NCI-H2196 treated with DMSO at 0.1 percent for 48 hours (cell line): ENCODE data around the gene IPPK.

ENCODE experiments used
- DNase-seq: peaks from one replicate; lab custom pipeline; 2025; ENCODE audit not compliant: unreplicated experiment; lab: John Stamatoyannopoulos, UW

Gene IPPK

DNA sequence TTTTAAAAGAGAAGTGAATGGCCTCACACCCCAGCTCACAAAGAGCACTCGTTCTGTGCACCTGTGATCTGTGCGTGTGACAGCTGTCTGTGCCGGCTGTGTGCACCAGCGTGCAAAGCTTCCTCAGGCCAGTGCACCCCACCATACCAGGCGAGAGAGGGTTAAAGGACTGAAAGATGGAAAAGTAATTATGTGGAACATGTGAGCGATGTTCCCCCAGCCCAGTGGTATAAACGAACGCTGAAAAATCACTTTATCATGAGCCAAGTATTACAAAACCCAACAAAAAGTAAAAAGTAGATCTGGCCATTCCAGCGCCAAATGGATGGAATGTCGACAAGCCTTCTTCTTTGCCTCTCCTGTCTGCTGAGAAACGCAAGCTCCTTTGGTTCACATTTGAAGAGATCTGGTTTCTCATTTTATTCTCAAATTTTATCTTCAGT lies 53.7 kb downstream of the IPPK start:
- no peak for DNase-seq

DNA sequence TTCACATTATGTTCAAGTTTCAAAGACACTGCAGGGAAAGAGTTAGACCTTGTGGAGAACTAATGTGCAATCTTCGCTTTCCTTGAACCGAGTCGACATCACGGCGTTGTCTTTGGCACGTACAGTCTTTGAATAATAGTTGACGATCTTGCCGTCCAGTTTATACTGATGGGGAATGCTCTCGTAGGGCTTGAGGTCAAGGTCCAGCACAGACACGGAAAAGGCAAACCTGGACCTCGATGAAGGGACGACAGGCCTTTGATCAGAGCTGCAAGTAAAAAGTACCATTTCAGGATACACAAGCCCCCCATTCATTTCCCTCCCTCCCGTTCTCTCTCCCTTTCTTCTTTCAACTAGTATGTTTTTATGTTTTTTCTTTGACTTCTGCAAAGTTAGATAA lies 54.1 kb downstream of the IPPK start:
- DNase-seq = no peak

DNA sequence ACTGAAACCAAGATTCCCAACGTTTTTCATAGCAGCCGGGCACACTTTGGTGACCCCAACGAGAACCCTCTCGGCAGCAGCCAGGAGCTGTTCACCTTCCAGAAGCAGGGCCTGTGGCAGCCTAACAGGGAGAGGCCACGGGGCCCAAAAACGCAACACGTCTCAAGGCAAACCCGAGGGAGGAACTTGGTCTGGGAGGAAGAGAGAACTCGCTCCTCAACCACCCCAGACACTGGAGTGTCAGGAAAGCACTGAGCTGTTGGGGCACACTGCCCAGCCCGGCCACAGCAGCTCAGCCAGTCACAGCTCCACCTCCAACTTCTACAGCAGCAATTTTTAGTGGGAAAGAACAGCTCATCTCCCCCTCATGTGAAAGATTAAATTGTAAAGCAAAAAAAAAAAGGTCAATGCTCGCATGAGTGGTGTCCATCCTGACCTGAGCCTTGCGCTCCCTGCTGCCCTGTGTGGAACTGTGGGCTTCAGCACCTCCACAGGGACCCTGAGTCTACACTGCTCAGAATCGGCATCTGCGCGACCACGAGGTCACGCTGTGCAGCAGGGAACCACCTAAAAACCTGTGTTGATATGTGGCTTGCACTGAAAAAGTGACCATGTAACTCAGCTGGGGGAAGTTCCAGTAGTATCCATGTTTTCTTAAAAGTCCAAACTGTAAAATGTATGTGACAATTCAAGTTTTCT lies 55.0 kb downstream of the IPPK start:
- DNase-seq = no peak

DNA sequence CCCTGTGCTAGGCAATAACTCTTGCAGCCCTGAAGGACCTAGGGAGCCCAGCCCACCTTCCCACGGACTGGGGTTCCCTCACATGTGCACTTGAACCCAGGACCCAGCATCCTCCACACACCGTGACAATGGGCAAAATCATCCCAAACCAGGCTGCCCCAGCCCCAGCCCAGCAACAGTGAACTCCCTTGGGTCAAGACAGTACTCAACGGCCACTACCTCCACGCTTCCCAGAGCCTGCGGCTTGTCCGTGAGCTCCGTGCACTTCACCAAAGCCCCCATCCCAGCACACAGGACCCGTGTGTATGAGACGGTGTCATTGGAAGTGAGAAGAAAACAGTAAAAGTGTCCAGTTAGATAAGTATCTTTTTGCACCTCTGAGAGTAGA lies 55.8 kb downstream of the IPPK start:
- no peak for DNase-seq

DNA sequence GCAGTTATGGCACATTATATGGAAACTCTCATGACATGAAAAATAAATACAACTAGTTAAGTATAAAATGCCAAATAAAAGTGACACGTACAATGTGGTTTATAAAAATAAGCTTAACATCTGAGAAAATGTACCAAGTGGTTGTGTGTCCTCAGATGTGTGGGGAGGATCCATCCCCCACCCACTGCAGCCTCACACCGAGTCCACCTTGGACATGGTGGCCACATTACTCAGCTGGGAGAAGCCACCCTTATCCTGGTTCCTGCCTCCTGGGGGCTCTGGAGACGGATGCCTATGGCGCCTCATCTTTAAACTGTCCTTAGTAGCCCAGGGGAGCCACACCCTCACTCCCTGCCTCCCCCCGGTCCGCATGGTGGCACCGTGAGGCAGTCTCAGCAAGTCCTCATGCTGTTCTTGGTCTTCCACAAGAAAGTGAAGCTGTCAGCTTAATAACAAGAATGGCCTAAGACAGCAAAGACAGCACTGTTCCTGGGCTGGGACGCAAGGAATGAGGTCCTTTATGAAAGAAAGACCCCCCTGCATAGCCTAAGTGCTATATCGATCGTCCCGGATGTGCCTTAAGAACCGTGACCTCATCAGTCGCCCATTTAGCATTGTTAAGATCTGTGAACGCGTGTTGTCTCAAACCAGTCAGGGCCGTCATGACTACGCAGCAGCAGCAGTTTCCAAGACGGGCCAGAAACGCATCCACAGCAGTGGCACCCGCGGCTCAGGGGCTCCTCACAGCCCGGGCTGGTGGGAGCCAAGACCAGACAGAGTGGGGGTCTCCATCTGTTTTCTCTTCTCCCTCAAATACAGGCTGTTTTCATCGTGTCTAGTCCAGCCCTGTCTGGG lies 56.4 kb downstream of the IPPK start:
- no peak for DNase-seq

DNA sequence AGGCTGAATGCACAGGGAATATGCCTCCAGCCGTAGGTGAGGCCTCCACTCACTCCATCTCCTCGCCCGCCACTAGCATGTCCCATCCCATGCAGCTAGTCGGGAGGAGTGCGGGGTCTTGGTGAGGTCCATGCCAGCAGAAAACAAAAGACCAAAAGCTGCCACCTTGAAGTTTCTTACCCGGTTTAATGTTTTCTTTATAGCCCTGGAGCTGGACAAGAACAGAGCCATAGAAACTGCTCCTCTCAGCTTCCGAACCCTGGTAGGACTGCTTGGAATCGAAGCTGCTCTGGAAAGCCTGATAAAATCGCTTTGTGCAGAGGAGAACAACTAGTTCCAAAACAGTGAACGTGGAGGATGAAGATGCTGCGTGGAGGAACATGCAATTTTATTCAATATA lies 57.1 kb downstream of the IPPK start:
- DNase-seq = no peak

DNA sequence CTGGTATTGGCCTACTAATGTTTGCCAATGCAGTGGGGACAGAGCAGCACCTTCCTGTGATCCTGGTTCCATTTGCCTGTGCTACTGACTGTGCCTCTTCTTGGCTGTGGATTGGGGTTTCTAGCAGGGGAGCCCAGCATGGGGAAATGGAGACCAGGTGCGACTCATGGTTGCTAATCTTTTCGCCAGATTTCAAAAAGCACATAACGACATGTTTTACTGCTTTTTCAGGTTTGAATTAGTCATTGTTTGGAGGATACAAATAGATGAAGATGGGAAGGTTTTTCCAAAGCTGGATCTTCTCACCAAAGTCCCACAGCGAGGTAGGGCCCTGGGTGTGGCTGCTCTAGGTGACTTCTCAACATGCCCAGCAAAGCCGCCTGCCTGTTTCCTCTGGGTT lies 57.6 kb downstream of the IPPK start:
- DNase-seq = no peak

DNA sequence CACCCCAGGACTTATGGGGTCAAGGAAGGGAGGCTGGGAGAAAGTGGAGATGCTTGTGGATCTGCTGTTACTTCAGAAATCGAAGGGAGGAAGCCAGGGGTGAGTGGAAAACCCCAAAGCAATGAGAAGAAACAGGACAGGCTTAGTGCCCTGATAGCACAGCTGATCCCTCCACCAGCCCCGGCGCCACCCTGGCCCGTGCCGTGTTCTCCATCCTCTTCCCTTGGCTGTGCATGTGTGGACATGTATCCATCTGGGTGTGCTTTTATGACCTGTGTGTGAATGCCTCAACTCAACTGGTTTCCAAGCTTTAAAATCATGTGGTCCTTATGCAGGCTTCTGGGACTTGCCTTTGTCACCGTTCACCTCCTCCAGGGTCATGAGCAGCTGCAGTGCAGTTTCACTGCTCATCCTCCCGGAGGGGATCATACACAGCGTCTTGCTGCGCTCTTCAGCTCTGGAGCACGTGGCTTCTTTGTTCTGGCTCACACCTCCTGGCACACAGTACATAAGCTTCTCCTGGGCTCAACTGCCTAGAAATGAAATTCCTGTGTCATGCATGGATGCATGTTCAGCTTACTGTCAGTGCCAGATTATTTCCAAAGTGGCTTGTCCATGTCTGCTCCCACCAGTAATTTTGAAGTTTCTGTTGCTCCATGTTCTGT lies 58.2 kb downstream of the IPPK start:
- peak; percentile 29 for DNase-seq

DNA sequence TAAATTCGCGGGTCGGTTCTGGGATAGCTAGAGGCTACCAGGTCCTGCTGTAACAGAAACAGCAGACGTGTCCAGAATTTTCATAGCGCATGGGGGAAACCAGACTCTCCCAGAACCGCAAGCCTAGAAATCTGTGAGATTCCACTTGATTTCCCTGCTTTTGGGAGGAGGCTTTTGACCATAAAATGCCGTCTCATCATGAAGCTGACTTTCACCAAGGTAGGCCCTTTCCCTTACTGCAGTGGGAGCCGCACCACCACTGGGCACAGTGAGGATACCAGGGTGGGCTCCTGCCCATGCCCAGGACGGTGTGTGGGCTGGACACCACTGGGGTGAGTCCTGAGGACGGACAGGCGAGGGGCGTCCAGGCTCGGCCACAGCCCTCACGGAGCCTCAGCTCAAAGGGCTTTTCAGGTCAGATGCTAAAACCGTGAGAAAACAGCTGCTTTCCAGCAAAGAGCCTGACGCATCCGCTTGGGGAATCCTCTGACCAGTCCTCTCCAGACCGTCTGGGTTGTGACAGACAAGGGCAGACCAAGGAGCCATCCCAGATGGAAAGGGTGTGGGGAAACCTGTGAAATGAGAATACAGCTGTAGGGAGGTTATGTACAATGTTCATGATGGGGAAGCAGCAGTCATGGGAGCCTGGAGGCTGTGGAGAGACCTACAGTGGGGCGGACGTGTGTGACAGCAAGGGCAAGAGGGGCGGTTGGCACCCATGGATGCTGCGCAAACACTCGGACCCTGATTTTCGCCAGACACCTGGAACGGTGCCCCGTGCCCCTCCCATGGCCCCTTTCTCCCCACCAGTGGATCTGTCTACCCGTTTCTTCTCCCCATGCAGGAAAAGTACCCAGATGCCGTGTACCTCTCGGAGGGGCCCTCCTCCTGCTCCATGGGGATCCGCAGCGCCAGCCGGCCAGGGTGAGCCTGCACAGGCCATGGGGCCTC lies 59.2 kb downstream of the IPPK start:
- DNase-seq = no peak

DNA sequence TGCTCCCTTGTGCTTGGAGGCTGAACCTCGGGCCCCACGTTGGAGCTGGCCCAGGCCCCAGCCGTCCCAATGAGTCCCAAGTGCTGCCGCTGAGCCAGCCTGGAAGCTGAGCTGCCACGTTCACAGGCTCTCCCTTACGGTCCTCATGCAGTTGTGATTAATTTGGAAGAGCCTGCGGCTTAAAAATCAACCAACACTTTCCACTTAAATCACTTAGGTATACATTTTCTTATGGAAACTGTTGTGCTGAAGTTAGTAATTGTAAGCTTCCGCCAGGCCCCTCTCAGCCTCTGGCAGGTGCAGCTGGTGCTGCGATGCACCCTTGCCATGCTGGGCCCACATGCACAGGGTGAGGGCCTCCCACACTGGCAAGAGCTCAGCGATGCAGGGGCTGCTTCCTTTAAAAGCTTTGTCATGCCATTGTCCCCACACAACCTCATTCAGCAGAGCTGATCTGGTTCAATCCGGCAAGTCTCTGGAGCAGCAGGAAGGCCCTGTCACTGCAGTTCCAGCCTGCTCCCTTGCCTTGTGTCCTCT lies 61.0 kb downstream of the IPPK start:
- DNase-seq = no peak

DNA sequence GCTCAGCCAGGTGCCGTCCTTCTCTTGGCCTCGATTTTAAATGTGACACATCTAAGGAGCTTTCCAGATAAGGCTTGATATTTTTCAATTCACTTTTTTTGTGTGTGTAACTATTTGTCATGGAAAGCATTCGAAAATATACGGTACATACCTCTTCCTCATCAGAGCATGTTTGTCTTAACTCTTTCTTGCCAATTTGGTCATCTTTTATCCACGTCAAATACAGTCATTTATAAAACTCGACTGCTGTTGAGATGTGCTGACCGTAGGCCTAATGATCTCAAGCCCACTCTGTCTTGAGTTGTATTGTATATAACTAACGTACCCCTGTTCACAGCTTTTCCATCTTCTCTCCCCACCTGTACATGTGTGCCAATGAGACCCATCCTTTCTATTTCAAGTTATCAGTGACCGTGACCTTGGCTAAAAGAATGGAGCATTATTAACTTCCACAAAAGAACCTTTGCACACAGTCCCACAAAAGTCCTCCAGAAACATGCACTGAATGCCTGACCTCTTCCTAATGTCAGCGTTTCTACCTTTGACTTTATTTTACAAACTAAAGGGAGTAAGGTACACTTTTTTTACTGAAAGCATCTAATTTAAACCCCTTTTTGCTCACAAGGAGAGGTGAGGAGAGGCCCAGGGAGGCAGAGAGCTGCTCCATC lies 61.6 kb downstream of the IPPK start:
- no peak for DNase-seq

DNA sequence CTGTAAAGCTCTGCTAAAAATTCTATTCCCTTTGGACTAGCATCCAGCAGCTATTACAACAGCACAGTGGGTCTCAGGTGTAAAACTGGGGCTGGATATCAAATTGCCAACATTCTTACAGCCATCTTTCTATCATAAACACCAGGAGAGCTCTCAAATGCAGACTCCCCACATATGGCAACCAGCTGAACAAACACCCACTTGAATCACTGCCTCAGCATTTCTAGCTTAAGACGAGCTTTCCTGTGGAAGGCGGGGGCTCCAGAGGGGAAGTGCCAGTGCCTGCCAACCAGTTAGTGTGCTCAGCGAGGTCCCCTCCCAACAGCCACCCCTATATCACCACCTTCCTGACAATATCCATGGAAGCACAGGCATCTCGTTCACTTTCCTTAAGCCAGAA lies 62.2 kb downstream of the IPPK start:
- peak; percentile 42 for DNase-seq

DNA sequence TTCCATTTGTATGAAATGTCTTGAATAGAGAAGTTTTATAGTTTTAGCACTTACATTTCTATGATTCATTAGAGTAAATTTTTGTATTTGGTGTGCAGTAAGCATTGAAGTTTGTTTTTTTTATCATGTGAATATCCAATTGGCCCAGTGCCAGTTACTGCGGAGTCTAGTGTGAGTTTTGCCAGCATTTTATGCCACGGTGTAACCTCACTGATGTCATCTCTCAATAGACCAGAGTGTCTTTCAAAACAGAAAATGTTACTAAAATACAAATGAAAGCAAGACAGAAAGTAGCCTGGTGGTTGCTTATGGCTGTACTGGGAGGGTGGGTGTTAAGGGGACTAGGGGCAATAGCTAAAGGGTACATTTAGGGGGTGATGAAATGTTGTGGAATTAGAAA lies 62.8 kb downstream of the IPPK start:
- peak; percentile 12 for DNase-seq

DNA sequence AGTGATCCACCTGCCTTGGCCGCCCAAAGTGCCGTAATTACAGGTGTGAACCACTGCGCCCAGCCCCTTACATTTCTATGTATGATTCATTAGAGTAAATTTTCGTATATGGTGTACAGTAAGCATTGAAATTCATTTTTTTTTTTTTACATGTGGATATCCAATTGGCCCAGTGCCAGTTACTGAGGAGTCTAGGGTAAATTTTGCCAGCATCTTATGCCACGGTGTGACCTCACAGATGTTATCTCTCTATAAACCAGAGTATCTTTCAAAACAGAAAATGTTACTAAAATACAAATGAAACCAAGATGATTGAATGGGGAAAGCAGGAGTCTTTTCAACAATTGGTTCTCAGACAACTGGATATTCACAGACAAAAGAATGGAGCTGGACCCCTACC lies 64.7 kb downstream of the IPPK start:
- no peak for DNase-seq

DNA sequence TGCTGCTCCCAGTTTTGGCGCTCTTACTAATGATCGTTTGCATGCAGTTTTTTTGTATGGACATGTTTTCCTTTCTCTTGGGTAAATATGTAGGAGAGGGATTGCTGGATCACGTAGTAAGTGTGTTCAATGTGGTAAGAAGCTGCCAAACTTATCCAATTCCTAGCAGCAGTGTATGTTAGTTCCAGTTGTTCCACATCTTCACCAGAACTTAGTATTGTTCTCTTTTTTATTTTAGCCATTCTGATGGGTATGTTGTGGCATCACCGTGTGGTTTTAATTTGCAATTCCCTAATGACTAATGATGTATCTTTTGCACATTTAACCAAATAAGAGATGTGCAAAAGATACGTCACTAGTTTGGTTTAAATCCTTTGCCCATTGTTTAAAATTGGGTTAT lies 65.9 kb downstream of the IPPK start:
- DNase-seq = no peak

DNA sequence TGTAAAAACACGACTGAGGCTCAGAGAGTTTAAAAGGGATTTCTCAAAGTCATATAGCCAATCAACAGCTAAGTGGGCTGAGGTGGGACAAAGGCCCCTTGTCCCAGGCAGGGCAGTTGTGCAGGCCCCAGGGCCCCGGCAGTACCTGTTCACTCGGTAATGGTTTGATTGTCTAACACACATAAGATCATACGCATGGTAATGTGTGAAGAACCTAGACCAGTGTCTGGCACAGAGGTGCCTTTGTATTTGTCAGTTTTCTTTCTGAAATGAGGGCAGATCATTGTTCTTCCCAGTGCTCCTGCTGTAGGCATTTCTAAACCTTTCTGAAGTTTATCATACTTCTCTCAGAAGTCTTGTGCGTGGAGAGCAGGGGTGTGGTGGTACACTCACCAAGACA lies 66.8 kb downstream of the IPPK start:
- no peak for DNase-seq

DNA sequence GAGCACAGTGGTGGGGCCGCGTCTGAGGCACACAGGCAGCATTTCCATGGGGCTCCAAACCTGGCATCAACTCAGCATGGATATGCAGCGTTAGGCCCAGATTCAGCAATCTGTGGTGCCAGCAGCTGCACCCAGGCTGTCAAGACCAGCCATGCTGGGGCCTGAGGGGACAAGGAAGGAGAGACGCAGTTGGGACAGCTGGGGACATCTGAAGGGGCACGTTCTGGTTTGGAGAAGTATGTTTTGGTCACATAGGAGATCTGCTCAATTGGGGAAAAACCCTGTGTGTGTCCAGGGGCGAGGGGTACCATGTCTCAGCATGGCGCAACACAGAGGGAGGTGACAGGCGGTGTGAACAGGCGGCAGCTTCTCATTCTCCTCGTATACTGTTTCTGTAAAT lies 67.5 kb downstream of the IPPK start:
- DNase-seq = no peak

DNA sequence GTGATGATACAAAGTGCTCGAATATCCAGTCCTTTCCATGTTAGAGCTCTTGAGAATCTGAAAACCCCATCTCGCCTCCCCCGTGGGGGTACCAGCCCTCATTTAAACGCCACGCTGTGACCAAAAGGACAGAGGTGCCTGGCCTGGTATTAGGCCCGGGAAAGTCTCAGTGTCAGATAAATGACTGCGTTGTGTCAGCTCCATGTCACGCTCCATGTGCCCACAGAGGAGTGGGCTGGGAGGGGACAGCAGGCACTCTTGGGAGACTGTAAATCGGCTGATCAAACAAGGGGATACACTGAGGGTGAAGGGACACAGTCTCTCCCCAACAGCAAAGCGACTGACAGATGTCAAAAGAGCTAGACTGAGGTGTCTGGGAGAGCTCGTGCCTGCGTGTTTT lies 68.5 kb downstream of the IPPK start:
- DNase-seq = no peak

DNA sequence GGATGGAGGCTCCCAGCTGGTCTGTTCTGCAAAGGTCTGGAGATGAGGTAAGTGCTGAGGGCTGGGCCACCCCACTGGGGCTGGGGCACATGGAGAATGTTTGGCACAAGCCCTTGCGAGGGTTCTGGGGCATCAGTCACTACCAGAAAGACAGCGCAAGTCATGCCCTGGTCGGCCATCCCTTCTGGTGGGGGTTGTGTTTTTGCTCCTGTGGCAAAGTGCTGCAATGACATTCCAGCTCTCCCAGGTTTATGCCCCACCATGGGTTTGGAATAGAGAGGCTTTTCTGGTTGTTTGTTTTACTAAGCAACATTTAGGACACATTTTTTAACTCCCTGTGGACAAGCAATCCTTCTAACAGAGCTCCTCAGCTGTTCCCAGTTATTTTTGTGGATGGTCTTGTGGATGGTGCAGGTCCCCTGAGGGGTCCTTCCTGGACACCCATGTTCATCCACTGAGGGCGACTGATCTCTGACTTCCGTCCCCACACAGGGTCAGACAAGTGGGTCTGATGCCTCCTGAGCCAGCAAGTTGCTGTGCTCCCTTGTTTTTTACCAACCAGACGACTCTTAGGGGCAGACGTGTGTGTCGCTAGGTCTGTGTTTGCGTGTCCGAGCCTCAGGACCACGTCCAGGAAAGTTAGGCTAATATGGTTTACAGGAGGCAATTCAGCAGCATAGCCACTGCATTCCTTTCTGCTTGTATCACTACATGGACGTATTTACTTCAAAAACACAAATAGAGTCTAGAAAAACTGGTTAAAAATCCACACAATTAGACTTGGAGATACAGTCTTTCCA lies 69.3 kb downstream of the IPPK start:
- no peak for DNase-seq
